HG03280 (cell line): ENCODE data around the gene MARK2.
"Not testable (repeated sequence)": the region's sequence is repeated elsewhere in the genome, so short reads cannot be mapped to it uniquely, and the experiment has no call there.

Source experiments
- ATAC-seq: cut with Tn5 transposase; IDR thresholded peaks from one replicate; pipeline ENCODE4 v1.9.1; 2021; ENCODE audit warnings: mild to moderate bottlenecking, moderate library complexity; ENCODE audit not compliant: unreplicated experiment

Gene MARK2

DNA sequence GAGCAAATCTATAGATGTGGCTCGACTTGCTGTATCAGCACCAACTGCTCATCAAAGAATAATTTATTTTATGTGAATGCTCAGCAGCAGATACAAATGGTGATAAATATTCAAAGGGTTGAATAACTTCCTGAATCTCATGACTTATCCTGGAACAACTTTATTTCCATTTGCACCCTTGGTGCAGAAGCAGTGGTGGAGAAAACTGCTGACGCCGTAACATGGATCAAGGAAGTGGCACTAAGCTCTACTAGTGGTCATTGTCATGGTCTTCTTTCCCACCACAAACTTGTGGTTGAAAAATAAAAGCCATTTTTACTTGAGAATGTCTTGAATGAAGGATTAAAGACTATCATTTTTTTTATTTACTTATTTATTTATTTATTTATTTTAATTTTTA is 14.6 kb downstream of the MARK2 start:
- ATAC-seq: no peak

DNA sequence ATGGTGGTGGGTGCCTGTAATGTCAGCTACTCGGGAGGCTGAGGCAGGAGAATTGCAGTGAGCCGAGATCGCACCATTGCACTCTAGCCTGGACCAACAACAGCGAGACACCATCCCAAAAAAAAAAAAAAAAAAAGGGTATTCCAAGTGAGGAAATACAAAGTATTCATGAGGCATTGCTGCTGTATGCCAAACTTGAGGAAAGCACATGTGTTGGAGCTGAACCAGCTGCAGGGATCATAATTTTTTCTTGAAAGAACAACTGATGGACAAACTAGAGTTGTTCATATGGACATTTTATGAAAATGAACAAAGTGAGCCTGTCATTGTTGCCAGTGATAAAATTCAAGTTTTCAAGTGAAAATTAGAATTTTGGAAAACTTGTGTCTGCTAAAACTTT is 15.8 kb downstream of the MARK2 start:
- ATAC-seq: no peak

DNA sequence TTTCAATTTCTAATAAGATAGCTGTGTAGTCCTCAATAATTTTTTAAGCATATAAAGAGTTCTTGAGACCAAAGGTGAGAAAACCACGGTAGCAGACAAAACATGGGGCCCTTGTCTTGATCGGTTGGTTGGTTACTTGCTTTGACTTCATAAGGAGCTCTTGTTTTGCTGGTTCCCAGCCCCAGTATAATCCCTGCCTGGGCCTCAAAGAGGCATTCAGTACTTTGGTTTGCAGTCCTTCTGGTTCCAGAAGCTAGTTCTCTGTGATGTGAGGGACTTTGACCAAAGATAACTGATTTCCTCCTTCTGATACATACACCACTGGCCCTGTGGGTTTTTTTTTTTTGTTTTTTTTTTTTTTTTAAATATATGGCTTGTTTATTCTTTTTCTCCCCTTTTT is 17.1 kb downstream of the MARK2 start:
- no peak for ATAC-seq

DNA sequence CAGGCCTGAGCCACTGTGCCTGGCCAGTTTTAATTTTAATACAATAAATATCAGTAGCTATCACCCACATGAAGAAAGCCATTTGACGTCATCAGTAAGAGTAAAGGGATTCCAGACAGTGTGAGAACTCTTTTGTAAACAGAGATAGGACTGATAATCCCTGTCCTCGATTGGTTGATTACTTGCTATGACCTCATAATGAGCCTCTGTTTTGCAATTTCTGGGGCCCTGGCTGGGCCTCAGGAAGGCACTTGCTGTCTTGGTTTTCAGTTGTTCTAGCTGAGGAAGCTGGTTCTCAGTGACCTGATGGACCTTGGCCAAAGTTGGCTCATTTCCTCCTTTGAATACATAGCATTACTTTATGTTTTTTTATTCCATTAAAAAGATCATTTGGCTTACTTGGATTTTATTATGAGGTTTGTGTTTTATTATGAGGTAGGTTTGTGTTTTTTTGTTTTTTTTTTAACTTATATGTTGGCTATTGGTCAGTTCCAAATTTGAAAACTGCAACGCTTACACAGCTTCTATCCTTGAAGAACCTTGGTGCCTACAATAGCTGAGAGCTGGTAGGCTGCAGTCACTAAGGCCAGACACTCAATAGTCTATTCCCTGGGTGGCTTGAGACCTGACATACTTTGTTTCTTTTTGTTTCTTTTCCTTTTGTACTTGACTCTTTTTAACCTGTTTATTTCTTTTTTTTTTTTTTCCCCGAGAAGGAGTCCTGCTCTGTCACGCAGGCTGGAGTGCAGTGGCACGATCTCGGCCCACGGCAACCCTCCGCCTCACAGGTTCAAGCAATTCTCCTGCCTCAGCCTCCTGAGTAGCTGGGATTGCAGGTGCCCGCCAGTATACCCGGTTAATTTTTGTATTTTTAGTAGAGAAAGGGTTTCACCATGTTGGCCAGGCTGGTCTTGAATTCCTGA is 20.0 kb downstream of the MARK2 start:
- no peak for ATAC-seq

DNA sequence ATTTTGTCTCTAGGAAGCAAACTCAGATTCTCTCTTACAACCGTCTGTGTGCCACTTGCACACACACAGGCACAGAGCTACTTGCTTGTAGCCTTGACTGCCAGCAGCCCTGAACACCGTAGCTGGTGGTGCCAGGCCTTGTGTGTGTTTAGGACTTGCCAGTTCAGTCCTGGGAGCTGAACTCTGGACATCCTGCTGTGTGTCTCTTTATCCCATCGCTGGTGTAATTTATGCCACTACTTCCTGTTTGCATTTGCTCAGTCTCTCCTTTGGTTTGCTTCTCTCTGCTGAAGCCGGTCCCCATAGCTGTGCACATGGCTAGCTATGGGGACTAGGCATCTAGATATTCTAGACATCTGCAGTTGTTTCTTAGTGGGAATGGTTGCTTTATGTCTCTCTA is 24.0 kb downstream of the MARK2 start:
- ATAC-seq: no peak

DNA sequence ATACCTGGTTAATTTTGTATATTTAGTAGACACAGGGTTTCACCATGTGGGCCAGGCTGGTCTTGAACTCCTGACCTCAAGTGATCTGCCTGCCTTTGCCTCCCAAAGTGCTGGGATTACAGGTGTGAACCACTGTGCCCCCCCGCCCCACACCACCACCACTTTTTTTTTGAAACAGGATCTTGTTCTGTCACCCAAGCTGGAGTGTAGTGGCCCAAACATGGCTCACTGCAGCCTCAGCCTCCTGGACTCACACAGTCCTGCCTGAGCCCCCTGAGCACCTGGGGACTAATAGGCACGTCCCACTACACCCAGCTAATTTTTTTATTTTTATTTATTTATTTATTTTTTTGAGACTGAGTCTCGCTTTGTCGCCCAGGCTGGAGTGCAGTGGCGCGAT is 24.7 kb downstream of the MARK2 start:
- ATAC-seq: not testable (repeated sequence)

DNA sequence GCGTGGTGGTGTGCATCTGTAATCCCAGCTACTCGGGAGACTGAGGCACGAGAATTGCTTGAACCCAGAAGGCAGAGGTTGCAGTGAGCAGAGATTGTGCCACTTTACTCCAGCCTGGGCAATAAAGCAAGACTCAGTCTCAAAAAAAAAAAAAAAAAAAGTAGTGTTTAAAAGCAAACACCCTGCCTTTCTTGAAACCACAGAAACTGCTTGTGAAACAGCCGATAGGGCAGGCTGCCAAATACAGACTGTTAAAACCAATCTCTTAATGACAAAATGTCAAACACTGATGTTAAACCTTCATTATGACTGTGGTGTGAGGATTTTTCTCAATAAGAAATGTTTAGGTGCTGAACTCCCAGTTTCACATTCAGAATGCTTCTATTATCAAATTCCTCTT is 27.3 kb downstream of the MARK2 start:
- ATAC-seq: peak; percentile 70

DNA sequence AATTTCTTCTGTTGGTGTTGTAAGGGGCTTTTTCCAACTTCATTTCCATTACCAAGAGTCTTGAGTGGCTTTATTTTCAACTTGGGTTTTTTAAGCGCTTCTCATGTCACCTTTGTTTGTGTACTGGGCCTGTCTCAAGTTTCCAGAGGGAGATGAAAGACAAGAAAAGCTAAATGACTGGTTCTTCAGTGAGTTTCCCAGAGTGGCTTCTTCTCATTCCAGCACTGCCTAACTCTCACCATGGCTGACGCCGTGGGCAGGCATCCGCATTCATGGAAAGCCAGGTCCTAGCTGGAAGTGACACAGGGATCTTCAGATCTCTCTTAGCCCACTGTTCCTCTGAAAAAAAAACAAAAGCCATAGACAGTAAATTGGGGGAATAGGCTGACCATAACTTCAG is 28.6 kb downstream of the MARK2 start:
- no peak for ATAC-seq

DNA sequence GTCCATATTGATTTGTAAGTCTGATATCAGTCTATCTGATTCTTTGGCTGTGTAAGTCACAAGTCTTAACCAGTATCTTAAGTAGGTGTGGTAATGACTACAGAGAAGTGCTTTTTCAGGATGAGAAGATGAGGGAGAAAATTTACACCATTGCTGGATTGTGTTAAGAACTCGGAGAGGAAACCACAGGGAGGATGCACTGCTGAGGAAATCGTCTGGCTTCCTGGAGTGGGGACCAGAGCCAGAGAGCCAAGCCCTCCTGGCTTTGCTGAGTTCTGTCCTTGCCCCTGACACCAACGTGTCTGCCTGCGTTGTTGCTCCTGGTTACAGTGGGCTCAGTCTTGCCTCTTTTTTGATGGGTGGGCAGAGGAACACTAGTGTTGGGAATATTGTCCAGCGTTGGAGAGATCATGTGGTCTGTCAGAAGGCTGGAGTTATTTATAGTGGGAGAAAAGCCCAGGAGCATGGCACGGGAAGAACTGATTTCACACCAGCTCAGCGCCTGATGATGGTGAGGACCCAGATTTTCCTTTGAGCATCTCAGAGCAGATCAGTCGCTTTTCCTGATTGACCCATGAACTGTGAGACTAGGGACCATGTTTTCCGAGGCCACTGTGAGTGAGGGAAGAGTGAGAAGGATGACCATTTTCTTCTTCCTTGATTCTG is 29.6 kb downstream of the MARK2 start:
- ATAC-seq: no peak

DNA sequence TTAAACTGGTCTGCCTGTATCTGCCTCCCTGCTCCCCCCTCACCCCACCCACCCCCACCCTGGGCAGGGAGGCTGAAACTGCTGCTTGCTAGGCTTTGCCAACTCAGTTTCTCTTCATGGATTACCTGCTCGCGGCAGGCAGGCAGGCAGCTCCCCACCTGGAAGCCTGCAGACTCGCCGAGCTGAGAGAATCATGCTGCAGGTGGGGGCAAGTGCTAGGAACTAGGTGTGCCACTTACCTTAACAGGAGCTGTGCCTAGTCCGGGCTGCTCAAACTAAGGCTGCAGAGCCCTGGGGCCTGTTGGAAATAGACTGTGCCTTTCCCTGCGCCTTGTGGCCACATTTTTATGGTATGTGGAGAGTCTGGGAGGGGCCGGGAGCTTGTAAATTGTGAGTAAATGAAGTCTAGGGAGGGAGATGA is 30.3 kb downstream of the MARK2 start:
- ATAC-seq: no peak

DNA sequence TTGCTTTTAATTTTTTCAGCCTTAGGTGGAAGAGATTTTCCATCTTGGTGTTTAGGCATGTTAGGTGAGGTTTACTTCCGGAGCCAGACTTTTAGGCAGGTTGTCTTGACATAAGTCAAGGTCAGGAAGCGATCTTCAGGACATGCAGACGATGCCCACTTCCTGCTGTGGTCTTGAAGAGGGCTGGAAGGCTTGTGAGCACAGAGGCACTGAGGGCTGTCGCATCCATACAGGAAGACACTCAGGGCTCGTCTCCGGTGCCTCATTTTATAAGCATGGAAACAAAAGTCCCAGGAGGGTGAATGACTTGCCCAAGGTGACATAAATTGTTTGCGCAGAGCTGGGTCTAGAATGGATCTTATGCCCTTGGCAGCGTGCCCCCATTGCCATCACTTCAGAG is 30.8 kb downstream of the MARK2 start:
- no peak for ATAC-seq

DNA sequence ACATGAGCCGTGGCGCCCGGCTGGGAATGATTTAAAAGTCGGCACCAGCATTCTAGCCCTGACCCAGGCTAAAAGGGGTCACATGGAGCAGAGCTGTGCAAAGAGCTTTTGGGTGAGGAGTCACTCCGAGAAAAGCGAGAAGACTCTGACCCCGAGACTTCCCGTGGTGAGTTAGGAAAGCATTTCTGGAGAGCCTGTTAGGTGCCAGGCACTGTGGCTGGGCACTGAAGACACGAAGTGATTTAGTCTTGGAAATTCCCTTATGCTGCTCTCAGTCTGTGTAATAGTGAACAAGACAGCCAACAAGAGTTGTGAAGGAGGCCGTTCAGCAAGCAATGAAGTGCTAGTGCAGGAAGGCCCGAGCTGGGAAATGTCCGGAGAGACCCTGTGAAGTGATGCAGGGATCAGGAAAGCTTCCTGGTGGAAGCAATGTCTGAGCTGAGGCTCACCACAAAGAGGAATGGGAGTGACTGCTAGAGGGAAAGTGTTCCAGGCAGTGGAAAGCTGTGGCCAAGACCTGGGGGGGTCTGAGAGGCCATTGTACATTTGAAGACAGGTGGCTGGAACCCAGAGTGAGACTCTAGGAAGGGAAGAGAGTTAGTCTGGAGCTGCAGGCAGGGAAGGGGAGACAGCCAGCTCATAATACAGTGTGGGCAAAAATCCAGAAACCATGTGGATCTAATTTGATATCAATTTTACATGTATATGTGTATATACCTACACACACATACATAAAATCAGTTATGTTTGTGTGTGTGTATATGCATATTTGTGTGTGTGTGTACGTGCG is 31.6 kb downstream of the MARK2 start:
- ATAC-seq: no peak

DNA sequence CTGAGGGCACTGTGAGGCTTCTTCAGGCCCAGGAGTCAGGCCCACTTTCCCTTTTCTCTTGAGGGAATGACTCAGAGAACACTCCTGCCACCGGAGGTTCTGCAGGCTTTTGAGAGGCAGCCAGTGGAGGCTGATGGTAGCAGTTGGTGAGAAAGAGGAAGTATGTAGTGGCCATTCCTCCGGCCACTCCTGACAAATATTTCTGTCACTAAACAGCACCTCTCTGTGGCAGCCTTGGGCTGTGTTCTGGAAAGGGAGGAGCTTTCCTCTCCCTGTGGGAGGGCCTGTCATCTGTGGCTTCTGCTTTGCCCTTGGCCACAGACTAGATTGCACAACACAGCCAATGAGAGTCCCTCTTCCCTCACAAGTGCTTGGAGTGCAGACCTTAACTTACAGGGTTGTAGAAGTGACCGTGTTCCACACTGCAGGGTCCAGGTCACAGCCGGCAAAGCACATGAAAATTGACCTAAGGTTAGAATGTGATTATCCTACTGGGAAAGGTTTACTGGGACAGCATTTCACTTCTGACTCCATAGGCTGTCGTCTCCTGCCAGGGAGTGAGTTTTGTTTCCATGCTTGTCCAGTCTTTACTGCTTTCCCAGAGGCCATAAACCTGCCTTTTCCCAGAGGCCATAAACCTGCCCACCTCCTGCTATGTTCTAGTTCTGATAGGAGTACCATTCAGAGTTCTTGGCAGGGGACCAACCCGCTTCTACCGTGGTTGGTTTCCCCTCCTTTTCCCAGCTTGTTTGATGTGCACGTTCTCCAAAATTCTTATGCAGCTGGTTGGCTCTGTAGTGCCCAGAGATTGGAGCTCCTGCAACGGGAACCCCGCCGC is 33.3 kb downstream of the MARK2 start:
- ATAC-seq: peak; percentile 87

DNA sequence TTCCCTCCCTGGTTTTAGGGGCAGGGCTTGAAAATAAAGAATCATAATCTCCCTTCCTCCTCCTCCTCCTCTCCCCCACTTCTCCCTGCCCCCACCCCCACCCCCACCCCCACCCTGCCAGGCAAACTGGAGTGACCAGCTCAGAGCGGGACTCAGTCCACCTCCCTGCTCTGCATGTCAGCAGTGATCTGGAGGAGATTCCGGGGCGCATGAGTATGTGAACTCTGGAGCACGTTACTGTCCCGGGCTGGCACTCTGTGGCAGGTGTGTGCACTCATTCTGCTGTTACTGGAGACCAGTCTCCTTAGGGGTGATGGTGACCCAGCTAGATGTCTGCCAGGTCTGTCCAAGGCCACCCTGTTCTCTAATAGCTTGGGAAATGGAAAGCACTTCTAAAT is 33.9 kb downstream of the MARK2 start:
- ATAC-seq: no peak

DNA sequence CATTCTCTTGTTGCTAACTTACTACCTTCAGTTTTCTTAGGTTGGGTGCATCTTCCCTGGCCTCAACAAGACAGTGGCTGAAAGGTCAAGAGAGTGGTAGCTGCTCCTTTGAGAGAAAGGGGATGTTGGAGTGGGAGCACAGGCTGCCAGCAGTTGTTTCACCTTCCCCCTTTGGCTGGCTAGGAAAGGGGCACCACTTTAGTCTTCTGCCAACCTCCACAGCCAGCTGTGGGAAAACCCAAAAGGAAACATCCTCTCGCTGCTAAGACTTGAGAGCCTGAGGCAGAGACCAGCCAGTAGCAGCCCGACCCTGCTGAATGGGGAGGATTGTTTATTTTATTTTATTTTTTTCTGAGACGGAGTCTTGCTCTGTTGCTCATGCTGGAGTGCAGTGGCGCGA is 34.4 kb downstream of the MARK2 start:
- ATAC-seq: no peak

DNA sequence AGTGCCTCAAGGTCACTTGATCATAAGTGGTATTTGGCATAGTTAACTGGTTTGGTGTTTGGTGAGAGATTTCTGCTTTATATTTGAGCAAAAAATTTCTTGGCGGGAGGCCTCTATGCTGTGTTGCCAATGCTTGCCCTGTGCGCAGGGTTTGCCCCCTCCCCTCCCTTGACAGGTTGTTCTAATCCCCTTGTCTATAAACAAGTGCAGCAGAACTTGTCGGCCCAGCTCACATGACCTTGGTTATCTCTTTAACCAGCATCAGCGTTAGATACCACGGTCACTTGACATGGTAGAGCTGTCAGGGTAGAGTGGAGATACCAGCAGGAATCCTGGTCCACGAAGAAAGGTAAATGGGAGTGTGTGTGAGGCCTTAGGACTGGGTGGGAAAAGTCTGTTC is 35.6 kb downstream of the MARK2 start:
- no peak for ATAC-seq

DNA sequence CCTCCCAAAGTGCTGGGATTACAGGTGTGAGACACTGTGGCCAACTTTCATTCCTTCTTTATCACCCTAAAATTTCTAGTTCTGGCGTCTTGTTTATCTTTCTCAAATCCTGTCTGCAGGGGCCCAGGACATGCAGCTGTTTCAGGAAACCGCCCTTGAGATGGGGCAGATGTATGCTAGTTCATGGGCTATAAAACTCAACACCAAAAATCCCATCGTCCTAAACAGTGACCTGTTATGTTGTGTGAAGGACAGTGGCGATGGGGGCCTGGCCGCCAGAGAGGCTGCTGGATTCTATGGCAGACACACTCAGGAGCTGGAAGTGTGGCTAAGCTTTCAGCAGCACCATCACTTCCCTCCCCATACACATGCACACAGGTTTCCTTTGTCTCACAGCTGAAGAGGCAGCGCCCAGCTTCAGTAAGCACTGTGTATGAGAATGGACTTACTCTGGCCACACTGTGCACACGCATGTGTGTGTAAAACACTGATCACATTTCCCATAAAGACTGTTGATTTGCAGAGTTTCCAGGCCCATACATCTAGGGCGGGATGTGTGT is 36.7 kb downstream of the MARK2 start:
- ATAC-seq: no peak

DNA sequence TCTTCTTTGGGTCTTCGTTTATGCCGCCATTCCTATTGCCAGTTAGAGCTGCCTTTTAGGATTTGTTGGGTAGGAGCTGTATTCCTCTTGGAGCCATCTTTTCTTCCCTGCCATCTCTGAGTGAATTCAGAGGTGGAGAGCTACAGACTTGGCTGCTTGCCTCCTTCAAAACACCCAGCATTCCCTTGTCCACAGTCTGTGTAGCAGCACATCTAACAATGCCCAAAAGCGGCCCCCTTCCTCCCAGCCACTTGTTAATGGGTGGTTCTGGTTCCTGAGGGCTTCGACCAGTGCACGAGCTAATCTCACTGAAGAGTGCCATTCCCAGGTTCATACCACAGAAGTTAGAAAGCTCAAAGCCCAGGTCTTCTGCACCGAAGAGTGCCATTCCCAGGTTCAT is 37.7 kb downstream of the MARK2 start:
- ATAC-seq: no peak

DNA sequence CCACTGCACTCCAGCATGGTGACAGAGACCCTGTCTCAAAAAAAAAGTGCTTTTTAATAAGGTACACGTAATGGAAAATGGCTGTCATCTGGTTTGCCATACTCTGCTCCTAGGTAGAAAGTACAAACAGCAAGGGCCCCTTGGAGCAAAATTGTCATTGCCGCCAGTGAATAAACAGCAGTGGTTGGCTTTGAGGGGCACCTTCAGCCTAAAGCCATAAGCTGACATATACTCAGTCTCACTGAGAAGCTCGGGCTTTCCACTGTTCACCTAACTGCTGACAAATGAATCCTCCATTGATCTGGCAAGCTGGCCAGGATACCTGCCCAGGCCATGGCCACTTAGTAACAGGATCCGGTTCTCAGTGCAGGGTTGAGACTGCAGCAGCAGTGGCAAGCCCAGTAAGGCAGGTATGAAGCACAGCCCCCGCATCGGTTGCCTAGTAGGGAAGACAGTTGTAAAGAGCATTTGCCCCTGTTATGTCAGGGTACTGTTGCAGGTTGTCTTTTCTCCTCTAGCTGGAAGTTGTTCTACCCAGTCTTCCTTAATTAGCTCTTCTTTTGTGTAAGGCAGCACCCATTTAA is 38.8 kb downstream of the MARK2 start:
- no peak for ATAC-seq
